GM12872 (cell line): ENCODE measurements around the gene GUCY2D.

Source experiments
- TF ChIP-seq, protein P1 (sequence below): IDR thresholded peaks from 3 replicates; pipeline ENCODE4 v1.5.1; 2011; ENCODE audit warnings: low read depth, mild to moderate bottlenecking, low read length, moderate library complexity; ENCODE audit not compliant: insufficient read depth

Gene GUCY2D

DNA sequence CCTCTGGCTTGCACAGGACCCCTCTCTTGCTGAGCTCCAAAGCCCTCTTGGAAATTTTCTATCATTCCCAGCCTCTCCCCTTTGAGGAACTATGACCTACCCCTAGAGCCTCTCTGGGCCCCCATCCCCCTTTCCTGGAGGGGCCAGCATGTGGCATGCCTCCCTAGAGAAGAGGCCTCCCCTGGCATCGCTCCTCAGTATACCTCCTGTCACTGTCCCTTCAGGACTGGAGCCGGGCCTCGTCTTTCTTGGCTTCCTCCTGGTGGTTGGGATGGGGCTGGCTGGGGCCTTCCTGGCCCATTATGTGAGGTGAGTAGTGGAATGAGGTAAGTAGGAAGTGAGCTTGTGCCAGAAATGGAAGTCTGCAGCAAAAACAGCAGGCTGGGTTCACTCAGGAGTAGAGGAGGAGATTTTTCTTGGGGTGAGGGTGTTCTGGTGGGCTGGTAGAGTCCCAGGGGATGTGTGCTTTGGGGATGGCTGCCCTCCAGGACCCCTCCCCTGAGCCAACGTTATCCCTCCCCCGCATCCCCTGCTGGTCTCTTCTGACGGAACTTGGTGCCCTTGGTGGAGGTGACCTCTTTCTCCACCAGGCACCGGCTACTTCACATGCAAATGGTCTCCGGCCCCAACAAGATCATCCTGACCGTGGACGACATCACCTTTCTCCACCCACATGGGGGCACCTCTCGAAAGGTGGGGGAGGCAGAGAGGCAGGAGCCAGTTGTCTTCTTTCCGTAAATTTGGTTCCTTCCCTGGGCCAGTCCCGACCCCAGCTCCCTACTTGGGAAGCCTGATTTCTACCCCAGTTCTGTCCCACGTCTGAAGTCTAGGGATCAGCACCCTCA lies 4.6 kb downstream of the GUCY2D start:
- TF ChIP-seq, protein P1, sequence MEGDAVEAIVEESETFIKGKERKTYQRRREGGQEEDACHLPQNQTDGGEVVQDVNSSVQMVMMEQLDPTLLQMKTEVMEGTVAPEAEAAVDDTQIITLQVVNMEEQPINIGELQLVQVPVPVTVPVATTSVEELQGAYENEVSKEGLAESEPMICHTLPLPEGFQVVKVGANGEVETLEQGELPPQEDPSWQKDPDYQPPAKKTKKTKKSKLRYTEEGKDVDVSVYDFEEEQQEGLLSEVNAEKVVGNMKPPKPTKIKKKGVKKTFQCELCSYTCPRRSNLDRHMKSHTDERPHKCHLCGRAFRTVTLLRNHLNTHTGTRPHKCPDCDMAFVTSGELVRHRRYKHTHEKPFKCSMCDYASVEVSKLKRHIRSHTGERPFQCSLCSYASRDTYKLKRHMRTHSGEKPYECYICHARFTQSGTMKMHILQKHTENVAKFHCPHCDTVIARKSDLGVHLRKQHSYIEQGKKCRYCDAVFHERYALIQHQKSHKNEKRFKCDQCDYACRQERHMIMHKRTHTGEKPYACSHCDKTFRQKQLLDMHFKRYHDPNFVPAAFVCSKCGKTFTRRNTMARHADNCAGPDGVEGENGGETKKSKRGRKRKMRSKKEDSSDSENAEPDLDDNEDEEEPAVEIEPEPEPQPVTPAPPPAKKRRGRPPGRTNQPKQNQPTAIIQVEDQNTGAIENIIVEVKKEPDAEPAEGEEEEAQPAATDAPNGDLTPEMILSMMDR: no peak

DNA sequence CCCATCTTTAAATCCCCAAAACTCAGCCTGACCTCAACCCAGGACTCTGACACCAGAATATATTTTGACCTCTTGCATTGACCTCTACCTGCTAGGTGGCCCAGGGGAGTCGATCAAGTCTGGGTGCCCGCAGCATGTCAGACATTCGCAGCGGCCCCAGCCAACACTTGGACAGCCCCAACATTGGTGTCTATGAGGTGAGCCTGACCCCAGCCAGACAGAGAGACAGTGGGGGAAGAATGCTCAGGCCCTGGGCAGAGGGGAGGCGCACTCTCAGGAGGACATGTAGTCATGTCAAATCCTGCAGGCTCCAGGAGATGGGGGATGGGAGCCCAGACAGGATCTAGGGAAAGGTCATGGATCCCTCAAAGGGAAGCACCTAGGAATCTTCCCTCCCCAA lies 5.4 kb downstream of the GUCY2D start:
- TF ChIP-seq, protein P1: no peak

DNA sequence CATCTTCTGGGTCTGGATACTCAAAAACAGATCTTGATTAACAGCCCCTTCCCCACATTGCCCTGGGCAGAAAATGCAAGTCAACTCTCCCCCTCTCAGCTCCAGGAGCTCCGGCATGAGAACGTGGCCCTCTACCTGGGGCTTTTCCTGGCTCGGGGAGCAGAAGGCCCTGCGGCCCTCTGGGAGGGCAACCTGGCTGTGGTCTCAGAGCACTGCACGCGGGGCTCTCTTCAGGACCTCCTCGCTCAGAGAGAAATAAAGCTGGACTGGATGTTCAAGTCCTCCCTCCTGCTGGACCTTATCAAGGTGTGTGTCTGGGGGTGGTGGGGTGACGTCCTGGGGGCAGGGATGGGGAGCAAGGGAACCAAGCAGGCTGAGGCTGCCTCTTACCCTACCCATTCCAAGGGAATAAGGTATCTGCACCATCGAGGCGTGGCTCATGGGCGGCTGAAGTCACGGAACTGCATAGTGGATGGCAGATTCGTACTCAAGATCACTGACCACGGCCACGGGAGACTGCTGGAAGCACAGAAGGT lies 9.7 kb downstream of the GUCY2D start:
- TF ChIP-seq, protein P1: no peak

DNA sequence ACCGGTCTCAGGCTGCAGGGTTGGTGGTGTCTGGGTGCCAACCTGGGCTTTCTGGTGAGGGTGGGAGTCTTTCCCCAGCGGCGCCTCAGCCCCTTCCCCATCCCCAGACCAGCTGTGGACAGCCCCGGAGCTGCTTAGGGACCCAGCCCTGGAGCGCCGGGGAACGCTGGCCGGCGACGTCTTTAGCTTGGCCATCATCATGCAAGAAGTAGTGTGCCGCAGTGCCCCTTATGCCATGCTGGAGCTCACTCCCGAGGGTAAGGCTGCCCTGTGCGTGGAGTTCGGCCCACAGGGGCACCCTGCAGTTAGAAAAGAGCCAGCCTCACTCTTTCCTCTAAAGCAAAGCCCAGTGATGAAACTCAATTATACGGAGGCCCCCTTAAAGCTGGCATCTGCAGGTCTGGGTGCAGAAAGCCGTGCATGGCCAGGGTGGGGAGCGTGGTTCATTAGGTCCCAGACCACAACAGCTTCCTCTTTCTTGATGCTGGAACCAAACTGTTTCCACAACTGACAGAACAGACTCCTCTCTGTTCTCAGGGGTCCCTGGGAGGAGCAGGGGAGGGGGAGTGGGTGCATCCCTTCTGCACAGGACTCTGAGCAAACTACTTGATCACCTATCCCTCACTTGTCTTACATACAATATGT lies 10.7 kb downstream of the GUCY2D start:
- TF ChIP-seq, protein P1: no peak

DNA sequence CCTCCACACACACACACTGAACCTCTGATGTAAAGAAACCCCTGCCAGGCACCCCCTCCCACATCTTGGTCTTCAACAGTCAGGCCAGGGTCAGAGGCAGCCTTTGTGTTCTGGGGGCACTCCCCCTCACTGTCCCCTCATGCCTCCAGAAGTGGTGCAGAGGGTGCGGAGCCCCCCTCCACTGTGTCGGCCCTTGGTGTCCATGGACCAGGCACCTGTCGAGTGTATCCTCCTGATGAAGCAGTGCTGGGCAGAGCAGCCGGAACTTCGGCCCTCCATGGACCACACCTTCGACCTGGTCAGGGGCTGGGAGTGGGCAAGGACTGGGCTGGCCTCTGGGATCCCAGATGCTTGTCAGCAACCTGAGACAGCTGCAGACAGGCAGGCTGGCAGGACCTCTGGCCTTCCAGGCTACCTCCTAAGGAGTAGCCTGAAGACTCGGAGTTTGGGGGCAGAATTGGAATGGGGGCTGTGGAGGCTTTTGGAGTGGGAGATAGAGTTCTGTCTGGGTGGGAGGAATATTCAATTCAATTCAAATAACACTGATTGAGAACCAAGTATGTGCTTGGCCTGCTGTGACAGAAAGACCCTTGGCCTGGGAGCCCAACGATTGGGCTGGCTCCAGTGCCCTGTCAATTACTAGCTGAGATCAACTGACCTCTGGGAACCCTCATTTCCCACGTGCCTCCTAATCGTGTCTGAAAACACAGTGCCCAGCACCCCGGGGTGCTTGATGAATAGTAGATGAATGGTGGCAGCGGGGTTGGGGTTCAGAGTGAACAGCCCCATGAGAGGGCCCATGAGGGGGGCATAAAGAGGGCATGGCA lies 11.5 kb downstream of the GUCY2D start:
- TF ChIP-seq, protein P1: no peak

DNA sequence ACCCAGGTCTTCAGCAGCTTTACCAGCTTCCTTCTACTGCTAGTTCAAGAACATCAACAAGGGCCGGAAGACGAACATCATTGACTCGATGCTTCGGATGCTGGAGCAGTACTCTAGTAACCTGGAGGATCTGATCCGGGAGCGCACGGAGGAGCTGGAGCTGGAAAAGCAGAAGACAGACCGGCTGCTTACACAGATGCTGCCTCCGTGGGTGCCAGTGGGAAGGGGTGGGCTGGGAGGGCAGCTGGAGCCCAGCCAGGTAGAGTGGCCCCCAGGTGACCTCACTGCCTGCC lies 12.1 kb downstream of the GUCY2D start:
- TF ChIP-seq, protein P1: no peak
